ENCODE results near the gene COL4A6. TPM values are rescaled to one million over a fixed set of nuclear protein-coding genes. Genes with fewer than 3 reads are reported as not detected.
"Not testable (repeated sequence)": the region's sequence is repeated elsewhere in the genome, so short reads cannot be mapped to it uniquely, and the experiment has no call there.

COL4A6 gene
- 4.2 TPM for total RNA-seq

DNA sequence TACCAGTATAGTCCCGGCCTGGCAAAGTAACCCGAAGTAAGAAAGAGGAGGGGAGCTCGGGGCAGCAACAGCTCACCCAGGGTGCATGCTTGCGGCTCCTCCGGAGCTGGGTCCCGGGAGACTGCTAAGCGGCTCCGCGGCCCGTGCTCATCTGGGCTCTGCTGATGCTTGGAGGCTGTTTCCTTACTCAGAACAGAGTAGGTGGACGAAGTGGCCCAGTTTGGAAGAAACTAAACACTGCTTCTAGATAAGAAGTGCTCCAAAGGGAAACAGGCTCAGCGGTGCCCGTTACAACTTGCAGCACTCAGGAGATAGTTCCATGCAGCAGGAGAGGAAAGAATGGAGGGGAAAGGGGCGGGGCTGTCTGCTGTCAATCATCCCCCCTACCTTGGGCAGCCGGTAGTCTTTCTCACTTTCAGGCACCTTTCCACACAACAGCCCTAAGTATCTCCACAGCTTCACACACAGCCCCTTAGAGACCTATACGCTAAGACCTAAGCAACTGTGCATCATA lies at the start of gene COL4A6:
TSS of gene COL4A6 (minus strand) at position 313 of the 514 bp plus-strand sequence. CDS start at position 87, 226 bp downstream.
- no peak for DNase-seq

DNA sequence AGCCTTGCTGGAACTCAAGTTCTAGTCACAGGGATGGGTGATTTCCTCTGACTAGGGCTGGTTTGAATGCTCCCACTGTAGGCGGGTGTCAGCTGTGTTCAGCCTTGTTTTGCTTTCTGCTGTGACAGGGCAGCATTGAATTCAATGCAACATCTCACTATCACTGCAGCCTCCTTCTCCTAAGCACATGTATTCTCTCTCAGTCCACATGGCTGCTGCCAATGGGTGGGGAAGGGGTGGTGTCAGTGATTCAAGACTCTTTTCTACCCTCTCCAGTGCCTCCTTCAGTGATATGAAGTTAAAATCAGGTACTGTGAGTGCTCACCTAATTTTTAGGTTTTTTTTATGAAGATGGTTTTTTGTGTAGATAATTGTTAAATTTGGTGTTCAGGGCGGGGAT lies 47.7 kb upstream of the COL4A6 start:
- no peak for DNase-seq

DNA sequence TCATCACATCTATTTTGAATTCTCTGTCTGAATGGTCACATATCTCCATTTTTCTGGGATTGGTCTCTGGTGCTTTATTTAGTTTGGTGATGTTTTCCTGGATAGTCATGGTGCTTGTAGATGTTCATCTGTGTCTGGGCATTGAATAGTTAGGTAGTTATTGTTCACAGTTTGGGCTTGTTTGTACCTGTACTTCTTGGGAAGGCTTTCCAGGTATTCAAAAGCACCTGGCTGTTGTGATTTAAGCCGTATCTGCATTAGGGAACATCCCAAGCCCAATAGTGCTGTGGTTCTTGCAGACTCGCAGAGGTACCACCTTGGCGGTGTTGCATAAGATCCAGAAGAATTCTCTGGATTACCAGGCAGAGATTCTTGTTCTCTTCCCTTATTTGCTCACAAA lies 46.0 kb upstream of the COL4A6 start:
- DNase-seq, result no peak

DNA sequence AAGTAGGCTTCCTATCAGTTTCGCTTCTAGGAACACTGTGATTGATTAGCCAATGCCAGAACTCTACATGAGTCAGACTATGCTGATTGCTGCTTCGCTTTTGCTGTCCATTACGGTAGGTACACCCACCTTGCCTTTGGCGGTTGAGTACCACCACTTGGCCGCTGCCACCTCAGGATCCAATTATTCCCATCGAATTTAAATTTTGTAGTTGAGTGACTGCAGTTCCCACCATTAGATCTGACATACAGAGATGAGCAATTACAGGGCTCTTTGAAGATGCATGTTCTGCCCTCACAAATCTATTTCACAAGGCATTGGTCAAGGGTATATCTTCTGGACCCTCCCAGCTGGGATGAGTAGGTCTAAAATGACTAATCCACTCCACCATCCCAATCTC lies 43.3 kb upstream of the COL4A6 start:
- not testable (repeated sequence) for DNase-seq

DNA sequence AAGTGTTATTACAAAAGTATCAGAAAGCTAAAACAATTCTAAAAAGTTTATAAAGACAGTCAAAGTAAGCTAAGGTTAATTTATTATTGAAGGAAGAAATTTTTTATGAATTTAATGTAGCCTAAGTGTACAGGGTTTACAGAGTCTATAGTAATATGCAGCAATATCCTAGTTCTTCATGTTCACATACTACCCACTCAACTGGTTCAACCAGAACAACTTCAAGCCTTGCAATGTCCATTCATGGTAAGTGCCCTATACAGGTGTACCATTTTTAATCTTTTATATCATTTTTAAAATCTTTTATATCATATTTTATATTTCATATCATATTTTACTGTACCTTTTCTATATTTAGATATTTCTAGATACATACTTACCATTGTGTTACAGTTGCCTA lies 35.8 kb upstream of the COL4A6 start:
- no peak for DNase-seq

DNA sequence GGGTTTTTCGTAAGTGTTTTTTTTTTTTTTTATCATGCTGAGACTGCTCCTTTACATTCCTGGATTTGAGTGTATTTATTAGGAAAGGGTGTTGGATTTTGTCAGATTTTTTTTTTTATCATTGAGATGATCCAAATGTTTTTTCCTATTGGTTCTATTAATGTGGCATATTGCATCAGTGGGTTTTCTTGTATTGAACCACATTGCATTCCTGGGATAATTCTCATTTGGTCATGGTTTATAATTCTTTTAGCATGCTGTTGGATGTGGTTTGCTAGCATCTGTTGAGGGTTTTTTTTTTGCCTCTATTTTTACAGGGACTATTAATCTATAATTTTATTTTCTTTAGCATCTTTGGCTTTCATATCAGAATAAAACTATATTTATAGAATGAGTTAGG lies 30.3 kb upstream of the COL4A6 start:
- DNase-seq, result no peak

DNA sequence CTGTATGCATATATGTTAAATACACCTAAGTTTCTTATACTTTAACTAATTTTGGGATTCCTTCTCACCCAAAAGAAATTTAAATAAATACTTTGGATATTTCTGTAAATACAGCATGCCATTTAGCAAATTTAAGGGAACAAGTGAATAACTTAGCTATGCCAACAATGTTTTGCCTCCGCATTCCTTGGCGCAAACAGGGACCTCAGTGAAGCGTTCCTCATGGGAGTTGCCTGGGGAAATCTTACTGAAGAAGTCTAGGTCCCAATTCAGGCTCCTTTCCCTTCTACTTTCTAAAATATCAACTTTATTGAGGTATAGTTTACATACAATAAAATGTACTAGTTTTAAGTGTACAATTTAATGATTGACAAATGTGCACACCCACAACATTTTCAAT lies 26.4 kb upstream of the COL4A6 start:
- no peak for DNase-seq

DNA sequence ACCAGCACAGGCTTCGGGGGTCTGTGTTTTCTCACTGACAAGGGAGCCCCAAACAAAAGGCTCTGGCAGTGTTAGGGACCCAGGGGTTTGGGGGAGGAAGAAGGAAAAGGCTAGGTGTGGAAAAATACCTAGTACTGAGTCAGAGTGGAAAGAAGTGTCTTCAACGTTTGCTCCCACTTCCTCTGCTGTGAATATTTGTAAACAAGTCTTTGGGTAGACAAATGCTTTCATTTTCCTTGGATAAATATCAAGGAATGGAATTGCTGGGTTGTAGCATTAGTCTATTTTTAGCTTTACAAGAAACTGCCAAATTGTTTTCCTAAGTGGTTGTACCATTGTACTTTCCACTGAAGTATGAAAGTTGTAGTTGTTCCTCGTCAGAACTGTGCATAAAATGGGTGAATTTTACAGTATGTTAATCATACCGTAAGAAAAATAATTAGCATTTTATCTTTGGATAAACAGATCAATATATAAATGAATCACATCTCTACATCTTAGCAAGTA lies 18.8 kb upstream of the COL4A6 start:
- no peak for DNase-seq

DNA sequence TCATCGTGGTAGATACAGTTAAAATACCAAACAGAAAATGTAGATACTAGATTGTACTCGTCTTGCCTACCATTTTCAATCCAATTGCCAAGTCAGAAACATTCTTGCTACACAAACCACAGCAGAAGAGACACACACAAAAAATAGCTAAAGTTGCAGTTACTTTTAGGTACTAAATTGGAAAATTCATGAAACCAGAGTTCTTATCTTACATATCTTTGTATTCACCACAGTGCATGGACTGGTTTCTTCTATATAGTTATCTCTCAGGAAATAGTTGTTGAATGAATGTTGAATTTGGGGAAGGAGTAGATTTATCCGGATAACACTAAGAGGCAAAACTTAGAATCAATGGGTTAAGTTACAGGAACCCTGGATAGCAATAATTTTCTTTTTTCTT lies 15.6 kb upstream of the COL4A6 start:
- DNase-seq, result no peak

DNA sequence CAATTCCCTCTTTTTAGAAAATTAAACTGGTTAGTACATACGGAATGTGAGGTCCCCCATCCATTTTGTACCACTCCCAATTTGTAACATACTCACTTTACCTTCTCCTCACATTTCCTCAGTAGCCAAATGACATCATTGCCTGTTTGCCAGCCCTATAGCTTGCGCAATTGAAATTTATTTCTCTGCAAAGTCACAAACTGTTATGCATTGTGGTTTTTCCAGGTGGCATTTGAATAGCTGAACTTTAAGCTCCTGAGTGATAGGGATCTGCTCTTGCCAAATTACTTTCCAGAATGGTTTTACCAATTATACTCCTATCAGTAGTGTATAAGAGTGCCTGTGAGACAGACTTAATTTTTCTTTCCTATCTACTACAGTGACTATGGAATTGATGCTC lies 9.1 kb upstream of the COL4A6 start:
- DNase-seq, result no peak

DNA sequence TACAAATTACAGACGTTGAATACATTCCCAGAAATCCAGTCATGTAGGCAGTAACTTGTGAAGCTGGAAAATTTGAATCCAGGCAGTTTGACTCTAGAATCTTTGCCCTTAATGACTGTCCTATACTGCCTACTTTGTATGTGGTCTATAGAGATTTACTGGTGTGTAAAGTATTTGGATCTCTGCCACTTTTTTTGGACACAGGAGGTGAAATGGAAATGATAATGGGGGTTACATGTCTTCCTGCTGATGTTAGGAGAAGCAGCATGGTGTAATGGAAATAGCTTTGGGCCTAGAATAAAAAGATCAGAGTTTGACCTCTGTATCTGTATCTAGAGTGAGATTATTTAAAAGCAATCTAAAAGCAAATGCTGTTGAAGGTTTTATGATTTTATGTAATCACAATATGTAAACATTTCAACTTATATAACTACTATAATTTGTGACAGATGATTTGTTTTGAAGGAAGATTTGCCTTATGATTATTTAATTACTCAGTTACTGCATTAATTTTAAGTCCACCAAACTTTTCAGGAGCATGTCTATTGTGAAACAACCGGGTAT lies 4.8 kb upstream of the COL4A6 start:
- no peak for DNase-seq

DNA sequence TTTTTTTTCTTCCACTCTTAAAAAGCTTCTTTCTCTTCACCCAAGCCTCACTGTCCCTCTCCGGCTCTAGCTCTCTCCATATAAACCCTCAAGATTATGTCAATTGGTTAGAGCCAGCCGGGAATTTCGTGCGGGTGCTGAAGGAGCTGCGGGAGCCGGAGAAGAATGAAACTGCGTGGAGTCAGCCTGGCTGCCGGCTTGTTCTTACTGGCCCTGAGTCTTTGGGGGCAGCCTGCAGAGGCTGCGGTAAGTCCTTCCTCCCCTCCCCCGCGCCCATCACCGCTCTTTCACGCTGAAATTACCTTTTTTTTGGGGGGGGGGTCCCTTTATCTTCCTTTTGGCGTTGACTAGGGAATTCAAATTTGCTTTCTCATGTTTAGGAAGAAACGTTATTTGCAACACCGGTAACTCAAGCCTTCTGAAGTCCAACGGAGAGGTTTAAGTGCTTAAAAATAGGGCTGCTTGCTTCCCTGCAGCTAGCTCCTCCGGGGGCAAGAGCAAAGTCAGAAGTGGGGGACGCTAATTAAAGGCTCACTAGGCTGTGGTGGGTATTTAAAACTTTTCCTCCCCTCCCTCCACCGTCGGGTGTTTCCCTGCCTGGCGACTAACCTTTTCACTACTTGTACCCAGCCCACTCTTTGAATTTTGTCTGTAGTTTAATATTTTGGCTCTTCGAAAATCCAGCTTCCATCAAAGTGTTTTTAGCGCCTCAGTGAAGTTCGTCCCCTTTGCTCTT lies 1.9 kb upstream of the COL4A6 start:
- no peak for DNase-seq

DNA sequence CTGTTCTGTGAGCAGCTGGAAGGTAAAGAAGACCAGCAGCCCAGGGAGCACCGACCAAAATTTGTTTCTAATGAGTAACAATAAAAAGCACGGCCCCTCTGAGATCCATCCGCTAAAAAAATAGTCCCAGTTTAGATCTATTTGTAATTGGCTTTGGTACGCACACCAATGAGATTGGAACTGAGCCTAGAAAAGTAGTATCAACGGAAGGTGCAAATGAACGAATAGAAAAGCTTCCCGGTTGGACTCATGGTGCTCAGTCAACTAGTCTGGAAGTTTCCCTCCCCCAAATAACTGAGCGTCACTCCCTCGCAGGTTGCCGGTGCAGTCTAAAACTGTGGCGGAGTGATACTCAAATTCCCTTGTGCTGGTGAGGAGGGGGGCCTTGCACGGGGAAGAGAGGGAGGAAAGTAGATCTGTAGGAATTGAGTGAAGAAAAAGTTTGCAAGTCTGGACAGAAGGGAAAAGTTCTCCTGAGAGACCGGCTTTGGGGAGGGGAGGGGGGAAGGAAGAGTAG lies 1.3 kb upstream of the COL4A6 start, which contains the start of gene COL4A5:
TSS of gene COL4A5 (plus strand) at position 413 of the 517 bp plus-strand sequence. CDS start 288 bp downstream, outside the sequence.
- no peak for DNase-seq

DNA sequence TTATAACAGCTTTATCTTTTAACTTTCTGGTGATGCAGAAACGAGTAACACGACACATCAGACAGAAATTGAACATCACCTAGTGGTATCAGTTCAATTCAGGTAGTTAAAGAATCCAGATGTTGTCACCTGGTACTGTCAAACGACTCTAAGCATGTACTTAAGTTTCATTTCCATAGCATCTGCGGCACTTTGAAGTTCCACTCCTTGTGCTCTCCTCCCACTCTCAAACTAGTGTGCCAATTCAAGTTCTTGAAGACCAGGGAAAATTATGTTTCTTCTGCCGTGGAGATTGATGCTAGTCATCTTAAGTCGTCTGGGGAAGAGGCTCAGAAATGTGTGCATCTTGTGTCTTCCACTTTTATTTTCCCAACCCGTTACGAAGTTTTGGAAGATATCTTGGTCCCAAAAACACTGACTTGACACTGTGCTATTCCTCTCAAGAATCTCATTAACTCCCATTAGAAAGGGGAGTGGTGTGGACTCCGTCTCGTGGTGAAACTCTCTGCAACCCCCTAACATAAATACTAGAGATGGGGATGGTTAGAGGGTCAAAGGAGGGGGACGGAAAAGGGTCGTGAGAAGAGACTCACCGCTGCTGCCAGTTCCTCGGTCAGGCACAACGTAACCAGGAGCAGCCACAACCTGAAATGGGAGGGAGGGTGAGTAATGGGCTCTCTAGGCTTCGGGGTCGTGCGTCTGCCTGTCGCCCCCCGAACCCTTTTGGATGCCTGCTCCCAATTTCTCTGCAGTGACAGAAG lies 693 bp downstream of the COL4A6 start:
- no peak for DNase-seq

DNA sequence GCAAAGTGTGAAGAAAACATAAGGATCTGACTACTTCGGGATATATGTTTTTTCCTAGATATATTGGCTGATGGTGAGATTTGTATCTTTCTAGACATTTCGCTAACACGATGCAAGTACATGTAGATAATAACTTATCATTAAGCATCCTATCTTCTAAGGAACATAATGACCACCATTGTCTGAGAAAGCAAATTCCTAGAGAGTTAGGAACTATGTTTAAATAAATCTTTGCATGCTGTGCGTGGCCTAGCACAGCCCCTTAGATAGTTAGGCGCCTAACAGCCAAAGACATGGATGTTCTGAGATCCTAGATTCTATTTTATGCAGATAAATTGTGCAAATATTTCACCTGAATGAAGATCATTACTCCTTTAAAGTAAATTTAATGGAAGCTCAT lies 3.0 kb downstream of the COL4A6 start:
- DNase-seq, result no peak

DNA sequence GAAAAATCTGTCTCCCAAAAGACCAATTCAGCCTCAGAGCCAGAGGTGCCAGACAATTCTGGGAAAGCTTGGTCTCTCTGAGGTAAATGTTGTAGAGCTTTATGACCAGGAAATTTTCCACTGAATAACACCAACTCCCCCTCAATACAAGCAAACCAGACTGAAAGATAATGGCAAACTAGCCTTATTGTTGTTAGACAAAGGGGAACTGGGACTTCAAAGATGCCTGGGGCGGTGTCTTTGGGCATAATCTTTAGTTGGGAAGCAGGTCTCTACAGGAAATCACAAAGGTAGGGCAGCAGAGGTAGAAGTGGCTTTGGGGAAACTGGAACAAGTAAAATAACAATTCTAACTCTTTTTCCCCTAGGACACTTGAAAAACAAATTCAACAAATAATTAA lies 12.0 kb downstream of the COL4A6 start:
- no peak for DNase-seq

DNA sequence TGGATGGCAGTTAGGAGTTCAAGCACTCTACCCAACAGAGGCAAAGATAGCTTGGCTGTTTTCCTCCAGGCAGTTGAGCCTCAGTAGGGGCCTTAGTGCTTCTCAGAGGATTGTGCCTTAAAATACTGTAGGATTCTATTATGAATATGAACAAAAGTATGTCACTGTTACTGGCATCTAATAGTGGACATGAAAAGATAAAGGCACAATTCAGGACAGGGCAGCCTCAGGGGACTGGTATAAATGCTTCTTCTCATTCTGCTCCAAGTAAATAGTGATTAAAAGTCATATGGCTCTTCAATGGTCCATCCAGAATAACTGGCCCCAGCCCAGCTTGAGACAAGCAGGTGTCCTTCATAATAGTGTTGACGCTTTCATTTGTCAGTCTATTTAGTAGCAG lies 17.7 kb downstream of the COL4A6 start:
- no peak for DNase-seq

DNA sequence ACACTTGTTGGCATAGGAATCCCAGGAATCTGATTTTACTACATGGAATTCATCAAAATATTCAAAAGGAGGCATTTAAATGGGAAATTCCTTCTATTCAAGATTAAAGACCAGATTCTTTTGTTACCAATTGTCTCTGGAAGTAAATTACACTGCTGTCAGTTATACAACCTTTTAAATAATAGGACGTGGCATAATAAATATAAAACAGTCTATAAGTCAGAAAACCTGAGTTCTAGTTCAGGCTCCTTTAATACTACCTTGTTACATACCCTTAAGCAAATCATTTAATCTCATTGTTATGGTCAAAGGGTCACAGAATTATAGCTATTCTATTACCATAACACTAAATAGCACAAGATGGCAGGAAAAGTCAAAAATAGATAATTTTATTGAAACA lies 18.8 kb downstream of the COL4A6 start:
- no peak for DNase-seq

DNA sequence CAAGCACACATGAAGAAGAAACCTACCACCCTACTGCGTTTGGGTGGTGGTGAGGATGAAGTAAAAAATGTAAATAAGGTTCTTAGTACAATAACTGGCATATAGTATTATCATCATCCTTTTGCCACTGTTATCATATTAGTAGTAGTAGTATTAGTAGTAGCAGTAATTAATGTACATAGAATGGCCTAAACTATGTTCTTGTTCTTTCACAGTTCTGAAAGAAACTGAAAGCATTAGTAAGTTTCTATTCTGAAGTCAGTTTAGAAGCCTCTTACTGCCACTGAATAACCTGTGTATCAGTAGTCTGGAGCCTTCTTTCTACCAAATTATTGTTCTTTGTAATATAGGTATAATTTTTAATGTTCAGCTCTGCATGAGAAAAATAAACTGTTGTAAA lies 21.0 kb downstream of the COL4A6 start:
- DNase-seq, result no peak

DNA sequence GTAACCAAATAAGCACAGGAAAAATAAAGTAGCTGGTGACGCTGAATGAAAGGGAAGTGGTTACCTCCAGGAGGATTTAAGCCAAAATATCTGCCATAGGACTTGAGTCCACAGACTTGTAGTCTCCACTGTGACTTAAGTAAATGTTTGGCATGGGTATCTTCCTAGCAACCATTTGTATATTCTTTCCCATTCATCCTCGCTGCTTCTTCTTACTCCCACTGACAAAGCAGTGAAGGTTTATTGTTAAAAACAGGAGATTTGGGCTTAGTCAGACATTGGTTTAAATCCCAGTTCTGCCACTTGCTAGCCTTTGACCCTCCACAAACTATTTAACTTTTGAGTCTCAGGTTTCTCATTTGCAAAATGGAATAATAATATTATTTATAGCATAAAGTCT lies 22.3 kb downstream of the COL4A6 start:
- no peak for DNase-seq

DNA sequence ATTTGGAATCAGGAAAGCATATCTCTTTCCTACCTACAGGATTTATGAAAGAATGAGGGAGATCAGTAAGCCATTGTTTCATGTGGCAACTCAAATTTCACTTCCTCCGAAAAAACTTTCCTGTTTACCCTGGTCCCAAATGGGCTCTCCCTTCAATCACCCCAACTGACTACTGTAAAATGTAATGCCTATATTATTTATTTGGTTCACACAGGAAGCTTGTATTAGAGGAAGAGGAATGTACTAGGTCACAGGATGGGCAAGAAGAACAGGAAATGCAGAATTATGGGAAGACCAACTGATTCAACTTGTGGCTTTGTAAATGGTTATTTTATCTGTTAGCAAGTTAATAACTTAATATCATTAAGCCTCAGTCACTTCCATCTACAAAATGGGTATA lies 23.1 kb downstream of the COL4A6 start:
- DNase-seq, result no peak

DNA sequence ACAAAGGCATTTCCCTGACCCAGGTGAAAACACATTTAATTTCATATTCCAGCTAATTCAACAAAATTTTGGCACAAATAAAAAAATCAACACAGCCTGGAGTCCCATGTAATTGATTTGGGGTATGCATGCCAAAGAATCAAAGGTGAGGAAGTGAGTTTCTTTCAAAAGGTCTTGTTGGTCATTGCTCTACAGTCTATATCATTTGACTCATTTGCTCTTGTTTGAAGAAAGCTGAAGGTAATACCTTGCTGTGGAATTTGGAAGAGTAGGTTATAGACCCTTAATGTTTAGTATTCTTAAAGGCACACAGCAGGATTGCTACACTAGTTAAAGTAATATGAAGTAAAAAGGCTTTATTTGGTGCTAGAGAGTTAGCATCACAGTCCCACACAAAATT lies 25.4 kb downstream of the COL4A6 start:
- DNase-seq, result no peak

All from occipital lobe (tissue), 2 donors.